HG03175 (cell line): ENCODE measurements around the gene IPO5.

ENCODE experiments used
- ATAC-seq: cut with Tn5 transposase; IDR thresholded peaks from one replicate; pipeline ENCODE4 v1.9.1; 2021; ENCODE audit warnings: mild to moderate bottlenecking, moderate library complexity; ENCODE audit not compliant: unreplicated experiment

IPO5 gene

DNA sequence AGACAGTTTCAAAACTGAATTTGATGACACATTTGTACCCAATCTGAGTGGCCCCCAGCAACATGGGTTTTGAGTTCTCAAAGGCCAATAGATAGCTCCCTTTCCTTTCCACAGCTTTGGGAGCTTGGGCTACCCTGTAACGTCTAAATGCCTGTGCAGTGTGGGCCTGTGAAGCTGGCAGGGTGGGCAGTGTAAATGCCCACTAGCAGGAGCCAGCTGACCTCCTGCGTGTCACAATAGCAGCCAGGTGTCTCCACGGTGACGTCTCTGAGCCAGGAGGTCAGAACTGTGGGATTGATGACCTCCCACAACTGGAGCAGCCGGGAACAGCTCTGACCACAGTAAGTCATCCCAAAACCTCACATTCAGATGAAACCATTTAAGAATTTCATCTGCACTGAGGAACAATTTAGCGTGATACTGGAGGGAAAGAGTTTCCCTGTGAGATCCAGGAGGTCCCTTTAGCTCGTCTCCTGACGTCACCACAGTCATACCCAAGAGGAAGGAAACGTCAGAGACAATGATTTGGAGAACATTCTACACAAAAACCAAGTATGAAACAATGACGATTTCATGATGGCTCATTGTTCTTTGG lies at the start of gene IPO5:
Gene IPO5 (plus strand): TSS at position 300 of the 595 bp plus-strand sequence. CDS start 23,022 bp downstream, outside the sequence.
- ATAC-seq: no peak

DNA sequence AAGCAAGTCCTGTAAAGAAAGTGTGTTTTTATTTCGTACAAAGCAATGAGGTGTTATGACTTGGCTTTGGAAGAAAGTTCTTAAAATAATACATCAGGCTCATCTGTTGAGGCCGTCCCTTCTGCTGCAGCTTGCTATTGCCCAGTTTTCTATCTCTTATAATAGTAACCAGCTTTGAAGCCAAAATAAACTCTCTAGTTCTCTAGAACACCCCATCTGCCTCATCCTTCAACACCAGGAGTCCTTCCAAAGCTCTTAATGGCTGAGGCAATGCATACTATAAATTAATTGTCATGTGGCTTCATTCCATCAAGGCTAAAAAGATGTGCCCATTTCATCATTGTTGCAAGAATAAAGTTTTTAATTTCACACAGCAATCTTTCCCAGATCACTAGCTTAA lies 49.4 kb upstream of the IPO5 start:
- ATAC-seq: no peak

DNA sequence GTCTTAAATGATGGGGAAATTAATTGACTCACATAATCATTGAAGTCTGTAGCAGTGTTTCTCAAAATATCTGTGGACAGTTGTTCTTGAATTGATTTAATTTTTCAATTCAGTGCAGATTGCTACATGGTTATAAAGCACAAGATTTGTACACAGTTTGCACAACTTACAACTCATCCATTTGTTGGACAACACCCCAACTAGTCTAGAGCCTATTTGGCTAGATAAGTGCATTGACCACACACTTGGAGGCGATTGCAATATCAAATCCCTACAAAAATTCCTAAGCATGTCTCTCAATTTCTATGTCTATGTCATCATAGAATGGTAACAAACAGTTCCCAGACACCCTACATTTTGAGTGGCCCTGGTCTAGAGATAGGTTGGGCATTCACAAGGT lies 48.0 kb upstream of the IPO5 start:
- ATAC-seq: no peak

DNA sequence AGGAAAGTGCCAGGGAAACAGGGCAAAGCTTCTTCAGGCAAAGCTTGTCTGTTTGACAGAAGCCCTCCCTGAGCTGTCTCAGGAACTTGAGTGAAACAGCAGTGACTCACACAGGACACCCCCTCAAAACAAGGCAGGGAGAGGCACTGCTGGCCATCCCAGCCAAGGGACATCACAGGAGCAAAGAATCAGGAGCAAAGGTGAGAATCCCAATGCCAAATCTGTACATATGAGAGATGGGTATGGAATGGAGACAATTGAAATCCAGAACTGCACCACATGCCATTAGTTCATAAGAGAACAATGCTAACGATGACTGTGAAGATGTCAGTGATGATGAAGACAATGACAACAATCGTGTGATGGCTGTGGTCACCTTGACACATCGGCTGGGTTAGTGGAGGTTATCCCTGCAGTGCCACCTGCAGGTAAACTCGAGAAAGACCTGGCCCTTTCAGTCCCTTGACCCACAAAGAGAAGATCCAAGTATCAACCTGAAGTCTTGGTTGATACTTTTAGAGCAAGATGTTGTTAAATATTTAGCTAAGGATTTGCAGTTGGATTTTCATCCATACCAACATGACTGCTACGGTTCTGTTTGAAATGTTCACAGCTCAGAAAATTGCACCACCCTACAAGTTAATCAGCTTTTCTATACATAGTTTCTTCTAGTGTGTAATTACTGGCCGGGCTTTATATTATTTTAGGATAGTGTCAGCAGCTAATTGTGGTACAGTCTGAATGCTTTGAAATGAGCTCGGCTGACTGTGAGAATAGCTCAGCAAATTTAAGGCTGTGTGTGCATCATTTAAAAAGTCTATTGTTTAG lies 42.0 kb upstream of the IPO5 start:
- ATAC-seq: peak; percentile 86

DNA sequence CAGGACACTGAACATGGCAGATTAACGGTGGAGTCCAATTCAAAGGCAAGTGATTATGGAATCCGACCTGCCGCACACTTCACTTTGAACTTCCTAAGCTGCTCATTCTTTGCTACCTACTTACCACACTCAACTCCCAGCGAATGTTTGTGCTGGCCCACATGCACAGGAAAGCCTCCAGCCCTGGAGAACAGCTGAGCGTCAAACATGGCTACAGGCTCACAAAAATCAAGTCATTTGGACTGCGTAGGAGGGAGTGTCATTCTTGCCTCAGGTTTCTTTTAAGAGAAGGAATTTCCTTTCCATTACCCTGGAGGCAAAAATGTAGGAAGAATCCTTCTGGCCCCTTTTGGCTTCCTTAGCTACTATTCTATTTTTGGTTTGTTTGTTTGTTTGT lies 41.3 kb upstream of the IPO5 start:
- no peak for ATAC-seq

DNA sequence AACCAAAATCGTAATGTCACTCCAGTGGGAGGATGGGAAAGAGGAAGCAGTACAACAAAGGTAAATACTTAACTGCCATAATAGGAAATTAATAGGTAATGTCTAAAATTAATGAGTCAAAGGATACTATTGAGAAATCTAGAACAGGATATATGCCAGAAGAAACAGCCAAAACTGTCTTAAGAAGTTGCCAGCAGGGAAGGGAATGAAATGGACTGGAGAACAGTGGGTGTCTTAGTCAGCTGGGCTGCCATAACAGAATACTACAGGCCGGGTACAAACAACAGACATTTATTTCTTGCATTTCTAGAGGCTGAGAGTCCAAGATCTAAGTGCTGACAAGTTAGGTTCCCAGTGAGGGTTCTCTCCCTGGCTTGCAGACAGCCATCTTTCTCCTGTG lies 40.3 kb upstream of the IPO5 start:
- ATAC-seq: no peak

DNA sequence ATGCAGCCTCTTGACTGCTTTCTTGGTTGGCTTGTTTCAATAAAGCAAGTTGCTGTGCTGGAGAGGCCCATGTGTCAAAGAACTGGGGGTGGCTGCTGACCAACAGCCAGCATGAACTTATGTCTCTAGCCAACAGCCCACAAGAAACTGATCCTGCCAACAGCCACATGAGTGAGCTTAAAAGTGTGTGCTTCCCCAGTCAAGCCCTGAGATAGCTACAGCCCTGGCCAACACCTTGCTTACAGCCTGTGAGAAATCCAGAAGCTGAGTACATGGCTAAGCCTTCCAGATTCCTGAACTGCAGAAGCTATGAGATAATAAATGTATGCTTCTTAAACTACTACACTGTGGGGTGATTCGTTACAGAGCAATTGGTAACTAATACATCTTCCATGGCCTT lies 38.9 kb upstream of the IPO5 start:
- no peak for ATAC-seq

DNA sequence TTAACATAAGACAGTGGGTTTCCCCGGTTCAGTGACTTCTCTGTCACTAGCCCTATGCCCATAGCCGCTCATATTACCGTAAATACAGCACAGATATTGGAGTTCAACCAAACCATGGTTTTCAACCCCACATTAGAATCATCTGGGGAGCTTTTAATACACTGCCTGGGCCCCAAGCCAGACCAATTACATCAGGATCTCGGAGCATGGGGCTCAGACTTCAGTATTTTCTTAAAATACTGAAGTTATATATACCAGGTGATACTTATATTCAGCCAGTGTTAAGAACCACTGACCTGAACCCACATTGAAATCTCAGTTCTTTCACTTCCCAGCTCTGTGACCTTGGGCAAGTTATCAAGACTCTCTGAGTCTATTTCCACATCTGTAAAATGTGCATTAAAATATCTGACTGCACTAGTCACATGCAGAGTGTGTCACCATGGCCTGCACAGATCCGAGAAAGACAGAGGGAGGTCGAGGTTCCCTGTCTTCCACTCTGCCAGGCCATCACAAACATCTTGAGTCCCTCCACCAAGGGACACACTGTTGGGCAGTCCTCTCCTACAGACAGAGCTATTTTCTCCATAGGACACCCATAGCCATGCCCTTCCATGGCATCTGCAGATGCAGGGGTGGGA lies 32.2 kb upstream of the IPO5 start:
- no peak for ATAC-seq

DNA sequence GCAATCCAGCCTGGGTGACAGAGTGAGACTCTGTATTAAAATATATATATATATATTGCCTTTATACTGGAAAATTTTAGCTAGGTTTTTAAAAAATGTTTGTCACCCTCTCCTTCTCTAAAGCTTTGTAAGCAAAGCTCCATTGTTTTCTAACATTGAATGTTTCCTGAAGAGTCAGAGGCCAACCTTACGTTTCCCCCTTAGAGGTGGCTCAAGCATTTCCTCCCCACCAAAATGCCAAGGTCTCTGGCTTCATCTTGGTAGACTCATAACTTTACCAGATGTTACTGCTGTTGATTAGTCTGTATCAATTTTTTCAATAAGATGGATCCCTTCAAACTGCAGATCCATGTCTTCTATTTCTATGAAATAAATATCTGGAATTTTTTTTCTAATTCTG lies 25.2 kb upstream of the IPO5 start:
- ATAC-seq: no peak

DNA sequence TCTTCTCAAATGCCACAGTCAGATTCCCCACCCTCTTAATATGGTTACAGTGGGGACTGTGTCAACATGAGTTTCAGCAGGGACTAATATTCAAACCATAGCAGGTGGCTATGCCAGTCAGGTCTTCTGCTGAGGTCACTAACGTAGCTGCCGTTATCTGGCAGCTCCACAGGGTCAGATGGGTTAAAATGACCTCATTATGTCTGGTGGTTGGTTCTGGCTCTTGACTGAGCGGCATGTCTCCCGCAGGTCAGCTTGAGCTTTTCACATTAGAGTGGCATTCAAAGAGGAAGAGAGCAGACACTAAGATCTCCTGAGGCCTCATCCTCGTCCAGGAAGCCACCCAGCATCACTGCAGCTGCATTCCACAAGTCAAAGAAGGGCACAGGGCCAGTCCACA lies 21.4 kb upstream of the IPO5 start:
- no peak for ATAC-seq

DNA sequence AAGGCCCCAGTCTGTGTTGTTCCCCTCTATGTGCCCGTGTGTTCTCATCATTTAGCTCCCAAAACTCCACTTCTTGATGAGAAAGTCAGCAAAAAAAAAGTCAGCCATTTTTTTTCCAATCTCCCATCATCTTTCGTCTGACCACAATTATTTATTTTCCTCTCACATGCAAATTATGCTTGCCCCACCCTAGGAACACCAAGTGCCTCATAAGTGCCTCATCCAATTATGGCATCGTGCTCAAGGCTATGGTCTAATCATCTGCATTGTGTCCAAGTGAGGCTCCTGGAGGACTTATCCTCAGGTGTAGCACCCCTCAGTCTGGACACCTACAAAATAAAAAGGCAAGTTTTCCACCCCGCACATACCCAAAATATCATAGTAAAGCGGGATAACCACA lies 20.8 kb upstream of the IPO5 start:
- no peak for ATAC-seq

DNA sequence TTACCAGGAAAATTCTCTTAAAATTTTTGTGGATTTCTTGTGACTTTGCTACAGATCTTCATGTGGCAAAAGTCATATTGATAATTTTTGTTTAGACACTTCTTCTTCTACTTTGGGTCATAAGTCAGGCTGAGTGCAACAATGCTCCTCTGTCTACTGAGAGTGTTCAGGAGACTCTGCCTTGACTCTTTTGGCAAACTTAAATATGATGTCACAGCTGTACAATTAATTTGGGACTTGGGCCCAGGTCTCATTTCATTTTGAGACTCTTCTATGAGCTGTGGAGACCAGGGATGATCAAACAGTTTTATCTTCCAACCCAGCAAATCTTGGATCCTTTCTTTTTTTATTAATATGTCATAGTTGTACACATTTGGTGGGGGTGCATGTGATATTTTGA lies 19.7 kb upstream of the IPO5 start:
- ATAC-seq: no peak

DNA sequence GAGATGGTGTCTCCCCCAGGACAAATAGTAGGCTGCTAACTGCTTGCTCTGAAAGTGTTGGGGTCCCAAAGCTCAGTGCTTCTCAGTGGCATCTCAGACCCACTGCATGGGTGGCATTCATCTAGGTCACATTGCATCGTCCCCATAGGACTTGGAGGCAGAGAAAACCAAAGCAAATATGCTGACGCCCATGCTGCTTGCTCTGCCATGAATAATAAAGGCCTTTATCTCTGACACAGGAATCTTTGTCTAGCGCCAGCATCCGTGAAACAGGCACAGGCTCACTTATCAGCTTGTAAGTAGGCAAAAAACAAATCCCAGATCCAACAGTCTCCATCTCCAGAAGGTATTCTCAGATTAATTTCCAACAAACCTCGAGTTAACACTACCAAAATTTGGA lies 18.9 kb upstream of the IPO5 start:
- ATAC-seq: no peak

DNA sequence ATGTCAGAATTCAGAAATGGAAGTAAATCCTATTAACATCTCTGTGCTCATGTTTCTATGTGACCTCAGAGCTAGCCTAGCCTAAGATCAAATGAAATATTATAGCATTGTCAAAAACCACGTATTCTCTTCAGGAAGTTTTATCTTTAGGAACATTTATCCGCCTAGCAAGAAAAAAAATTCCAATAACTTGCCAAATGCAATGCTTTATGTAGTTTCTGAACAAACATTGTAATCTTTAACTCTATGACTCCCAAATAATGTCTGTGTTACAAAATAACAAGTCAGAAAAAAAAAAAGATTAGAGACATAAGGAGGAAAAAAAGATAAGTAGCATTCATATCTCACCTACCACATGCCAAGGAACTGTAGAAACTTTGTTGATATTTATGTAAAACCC lies 18.4 kb upstream of the IPO5 start:
- ATAC-seq: no peak

DNA sequence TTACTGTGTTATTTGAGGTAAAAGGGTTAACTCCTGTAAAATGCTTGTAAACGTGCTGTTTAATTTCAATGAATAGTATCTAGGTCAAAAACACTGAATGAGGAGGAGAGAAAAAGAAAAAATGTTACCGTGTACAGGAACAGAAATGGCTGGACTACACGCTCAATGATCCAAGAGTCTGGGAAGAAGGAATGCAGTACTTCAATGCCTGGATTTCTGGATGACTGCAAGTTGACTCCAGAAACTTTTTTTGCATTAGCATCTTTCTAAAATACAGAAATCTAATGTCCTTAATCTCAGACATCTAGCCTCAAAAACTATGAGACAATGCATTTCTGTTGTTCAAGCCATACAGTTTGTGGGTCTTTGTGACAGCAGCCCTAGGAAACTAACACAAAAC lies 17.4 kb upstream of the IPO5 start:
- no peak for ATAC-seq

DNA sequence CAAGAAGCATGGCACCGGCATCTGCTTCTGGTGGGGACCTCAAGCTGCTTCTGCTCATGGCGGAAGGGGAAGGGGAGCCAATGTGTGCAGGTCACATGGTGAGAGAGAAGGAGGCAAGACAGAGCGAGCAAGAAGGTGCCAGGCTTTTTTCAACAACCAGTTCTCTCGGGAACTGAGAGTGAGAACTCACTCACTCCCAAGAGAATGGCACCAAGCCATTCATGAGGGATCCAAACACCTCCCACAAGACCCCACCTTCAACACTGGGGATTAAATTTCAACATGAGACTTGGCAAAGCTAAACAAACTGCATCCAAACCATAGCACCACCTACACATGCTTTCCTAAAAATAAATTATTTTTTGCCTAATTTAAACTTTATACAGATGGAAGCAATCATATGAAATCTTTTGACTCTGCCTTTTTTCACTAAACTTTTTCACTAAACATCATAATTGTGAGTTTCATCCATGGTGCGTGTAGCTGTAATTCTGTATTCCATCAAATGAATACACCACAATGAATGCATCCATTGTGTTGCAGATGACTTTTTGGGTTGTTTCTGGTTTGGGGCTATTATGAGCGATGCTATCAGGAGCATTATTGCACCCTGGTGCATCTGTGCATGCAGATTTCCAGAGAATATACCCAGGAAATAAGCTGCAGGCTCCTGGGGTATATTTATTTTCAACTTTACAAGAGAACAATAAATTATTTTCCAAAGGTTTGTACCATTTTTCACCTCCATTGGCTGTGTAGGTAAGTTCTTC lies 14.6 kb upstream of the IPO5 start:
- ATAC-seq: no peak

DNA sequence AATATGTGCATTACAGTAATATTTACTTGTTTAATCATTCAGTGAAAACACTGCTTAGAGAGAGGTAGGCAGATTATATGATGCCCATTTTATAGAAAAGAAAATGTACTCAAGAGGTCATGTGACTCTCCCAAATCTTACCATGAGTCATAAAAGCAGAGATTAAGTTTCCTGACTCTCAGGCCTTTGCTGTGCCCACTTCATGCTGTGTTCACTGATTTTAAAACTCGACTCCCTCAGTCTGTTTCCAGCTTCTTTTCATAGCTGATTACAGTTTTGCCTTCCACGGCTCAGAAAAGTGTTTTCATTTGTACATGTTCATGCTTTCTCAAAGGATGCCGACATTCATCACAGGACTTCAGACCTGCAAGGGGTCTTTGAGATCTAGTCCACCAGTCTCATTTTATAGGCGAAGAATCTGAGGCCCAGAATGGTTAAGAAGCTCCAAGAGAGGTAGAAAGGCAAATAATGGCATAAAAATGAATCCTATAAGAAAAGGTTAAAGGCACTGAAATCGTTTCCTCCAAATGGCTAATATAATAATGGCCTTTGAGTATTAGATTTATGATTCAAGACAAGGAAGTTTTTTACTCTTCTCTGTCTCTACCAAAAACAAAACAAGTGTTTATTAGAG lies 9.0 kb upstream of the IPO5 start:
- no peak for ATAC-seq

DNA sequence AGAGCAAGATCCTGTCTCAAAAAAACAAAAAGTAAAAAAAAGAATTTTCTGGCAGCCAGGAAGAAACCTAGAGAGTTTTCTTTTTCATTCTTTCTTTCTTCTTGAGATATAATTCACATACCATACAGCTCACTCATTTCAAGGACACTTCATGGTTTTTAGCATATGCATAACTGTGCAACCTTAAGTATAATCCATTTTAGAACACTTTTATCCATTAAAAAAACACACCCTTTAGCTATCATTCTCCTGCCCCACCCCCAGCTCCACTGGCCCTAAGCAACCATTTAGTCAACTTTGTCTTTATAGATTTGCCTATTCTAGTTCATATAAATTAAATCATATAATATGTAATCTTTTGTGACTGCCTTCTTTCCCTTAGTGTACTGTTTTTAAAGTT lies 8.1 kb upstream of the IPO5 start:
- no peak for ATAC-seq

DNA sequence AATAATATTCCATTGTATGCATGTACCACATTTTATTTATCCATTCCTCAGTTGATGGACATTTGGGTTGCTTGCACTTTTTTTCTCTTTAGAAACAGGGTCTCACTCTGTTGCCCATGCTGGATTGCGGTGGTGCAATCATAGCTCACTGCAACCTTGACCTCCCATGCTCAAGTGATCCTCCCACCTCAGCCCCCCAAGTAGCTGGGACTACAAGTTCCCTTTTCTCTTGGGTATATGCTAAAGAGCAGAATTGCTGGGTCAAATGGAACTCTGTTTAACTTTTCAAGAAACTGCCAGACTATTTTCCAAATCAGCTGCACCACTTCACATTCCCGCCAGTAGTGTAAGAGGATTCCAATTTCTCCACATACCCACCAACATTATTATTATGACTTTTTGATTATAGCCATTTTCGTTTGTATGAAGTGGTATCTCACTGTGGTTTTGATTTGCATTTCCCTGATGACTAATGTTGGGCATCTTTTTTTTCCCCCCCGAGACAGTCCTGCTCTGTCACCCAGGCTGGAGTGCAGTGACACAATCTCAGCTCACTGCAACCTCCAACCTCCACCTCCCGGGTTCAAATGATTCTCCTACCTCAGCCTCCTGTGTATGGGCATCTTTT lies 7.6 kb upstream of the IPO5 start:
- ATAC-seq: peak; percentile 73

DNA sequence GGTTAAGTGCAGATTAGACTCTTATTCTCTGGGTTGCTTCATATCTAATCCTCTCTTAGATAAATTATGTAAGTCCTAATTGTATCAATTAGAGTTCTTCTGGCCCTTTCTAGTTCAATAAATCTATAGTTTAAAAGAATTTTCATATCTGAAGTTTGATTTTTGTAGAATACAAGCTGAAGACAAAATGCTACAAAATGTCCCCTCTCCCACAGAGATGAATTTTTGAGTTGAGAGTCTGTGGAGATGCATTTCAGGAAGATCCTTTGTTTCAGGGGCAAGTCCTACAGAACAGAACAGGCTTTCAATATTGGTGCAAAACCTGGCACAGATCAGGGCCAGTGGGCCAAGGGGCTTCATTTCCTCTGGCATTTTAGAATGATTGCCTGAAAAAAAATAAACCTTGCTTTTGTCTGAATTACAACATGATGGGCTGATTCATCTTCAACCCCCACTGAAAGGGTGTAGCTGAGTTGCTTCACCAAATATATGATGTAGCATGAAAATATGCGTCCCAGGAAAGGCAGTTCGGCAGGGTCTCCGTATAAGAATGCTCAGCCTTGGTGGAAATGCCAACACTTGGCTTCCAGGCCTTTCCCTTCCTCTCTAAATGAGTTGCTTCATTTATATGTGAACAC lies 6.4 kb upstream of the IPO5 start:
- no peak for ATAC-seq
